ENCODE results near the gene DLX2.

GRCh38 chr2:172103471-172104272 is 972 bp upstream of the DLX2 start:
- TF ChIP-seq CTCF (IDR thresholded peaks at IDR 0.05; ENCODE audit: extremely low read depth in 1 of 2, insufficient read depth in 1 of 2, low read depth in 1 of 2, low read length in 2 of 2) = peak; percentile 96
- TF ChIP-seq, protein P1, sequence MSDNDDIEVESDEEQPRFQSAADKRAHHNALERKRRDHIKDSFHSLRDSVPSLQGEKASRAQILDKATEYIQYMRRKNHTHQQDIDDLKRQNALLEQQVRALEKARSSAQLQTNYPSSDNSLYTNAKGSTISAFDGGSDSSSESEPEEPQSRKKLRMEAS (IDR thresholded peaks at IDR 0.05; ENCODE audit: insufficient read depth, insufficient read length) = no peak
- no peak for TF ChIP-seq POLR2AphosphoS5 (IDR thresholded peaks at IDR 0.05; ENCODE audit: insufficient read depth, low read depth, low read length)
- TF ChIP-seq EZH2 (IDR thresholded peaks at IDR 0.05; ENCODE audit: borderline replicate concordance, low read depth, low read length, severe bottlenecking) = no peak
- no peak for TF ChIP-seq POLR2A (IDR thresholded peaks at IDR 0.05; ENCODE audit: low read depth, low read length)
- TF ChIP-seq JUN (IDR thresholded peaks at IDR 0.05; ENCODE audit: borderline replicate concordance, insufficient read depth, insufficient read length, low read depth) = no peak
- no peak for TF ChIP-seq MYC (IDR thresholded peaks at IDR 0.05; ENCODE audit: low read depth, low read length)
- no peak for TF ChIP-seq FOS (IDR thresholded peaks at IDR 0.05; ENCODE audit: borderline replicate concordance, insufficient read depth, low read length)
